Measurements from ENCODE around the gene CYP2W1. TPM values are rescaled to one million over a fixed set of nuclear protein-coding genes. Genes with fewer than 3 reads are reported as not detected.

The CYP2W1 gene
- total and polyA plus RNA-seq, 3 experiments from 2014 or later = not detected

GRCh38 chr7:1022801-1023465 is 40.0 kb downstream of the CYP2W1 start:
- H3K27ac Mint-ChIP-seq = no peak overlapping the region
- H3K36me3 ChIP-seq (ENCODE audit: insufficient read depth, low read length) = no peaks in the 10 kb centered on the region
- H3K27me3 ChIP-seq (ENCODE audit: insufficient read depth, low read length, poor library complexity, severe bottlenecking) = no peaks in the 10 kb centered on the region
- H3K36me3 Mint-ChIP-seq = peaks cover 2 to 46% (median 20%) of the 10 kb centered on the region in 3 donors
- no peak for DNase-seq
- no peaks in the 10 kb centered on the region for H3K4me1 ChIP-seq (ENCODE audit: insufficient read depth, low read length)
- no peak overlapping the region for H3K27ac ChIP-seq (ENCODE audit: low read depth, low read length)
- peaks cover 5 to 9% (median 5%) of the 10 kb centered on the region in 5 donors for H3K9me3 Mint-ChIP-seq
- H3K9me3 ChIP-seq (ENCODE audit: low read length) = peaks cover 3% of the 10 kb centered on the region
- CTCF ChIA-PET = interaction anchor here (1.7 kb wide), 1 partner anchor 30 kb away, joined by 5 read pairs; no protein-coding TSS in a partner anchor
- no peak overlapping the region for H3K4me3 ChIP-seq (ENCODE audit: low read length)
- POLR2A ChIA-PET = no interaction called here
- peaks cover 12 to 42% (median 22%) of the 10 kb centered on the region in 3 donors for H3K4me1 Mint-ChIP-seq
- H3K27me3 Mint-ChIP-seq = peaks cover 0 to 2% of the 10 kb centered on the region in 2 donors
- no peak overlapping the region for H3K4me3 Mint-ChIP-seq

GRCh38 chr7:1024331-1024841 is 41.4 kb downstream of the CYP2W1 start:
- ChIA-PET CTCF (interaction anchor here (0.8 to 1.2 kb wide), 2 partner anchors 41 to 42 kb away, joined by 3 to 4 read pairs; no protein-coding TSS in a partner anchor), POLR2A (interaction anchor here (1.5 kb wide), 1 partner anchor 20 kb away, joined by 6 read pairs; the partner anchor contains the start of gene GPR146)
- H3K4me3 Mint-ChIP-seq = peak overlapping the region in 2 of 7 donors; percentile 70 to 81
- peaks cover 0 to 2% of the 10 kb centered on the region in 2 donors for H3K27me3 Mint-ChIP-seq
- H3K27ac ChIP-seq (ENCODE audit: low read depth, low read length) = no peak overlapping the region
- no peak for DNase-seq
- no peak overlapping the region for H3K27ac Mint-ChIP-seq
- H3K4me3 ChIP-seq (ENCODE audit: low read length) = no peak overlapping the region
- peaks cover 3% of the 10 kb centered on the region for H3K9me3 ChIP-seq (ENCODE audit: low read length)
- H3K4me1 Mint-ChIP-seq = peaks cover 12 to 42% (median 23%) of the 10 kb centered on the region in 3 donors
- H3K36me3 Mint-ChIP-seq = peaks cover 2 to 38% (median 17%) of the 10 kb centered on the region in 3 donors
- no peaks in the 10 kb centered on the region for H3K36me3 ChIP-seq (ENCODE audit: insufficient read depth, low read length)
- H3K9me3 Mint-ChIP-seq = peaks cover 5 to 9% (median 5%) of the 10 kb centered on the region in 5 donors
- peaks cover 8% of the 10 kb centered on the region for H3K4me1 ChIP-seq (ENCODE audit: insufficient read depth, low read length)
- no peaks in the 10 kb centered on the region for H3K27me3 ChIP-seq (ENCODE audit: insufficient read depth, low read length, poor library complexity, severe bottlenecking)

GRCh38 chr7:1024876-1025742 is 42.1 kb downstream of the CYP2W1 start:
- Mint-ChIP-seq H3K4me1 (peaks cover 14 to 47% (median 27%) of the 10 kb centered on the region in 3 donors), H3K9me3 (peaks cover 5 to 9% (median 5%) of the 10 kb centered on the region in 5 donors), H3K27me3 (peaks cover 0 to 4% of the 10 kb centered on the region in 2 donors), H3K27ac (peak overlapping the region in 1 of 8 donors; percentile 56), H3K36me3 (peaks cover 2 to 38% (median 17%) of the 10 kb centered on the region in 3 donors), H3K4me3 (peak overlapping the region in 4 of 7 donors; percentile 22 to 81 (median 44))
- no peaks in the 10 kb centered on the region for H3K27me3 ChIP-seq (ENCODE audit: insufficient read depth, low read length, poor library complexity, severe bottlenecking)
- no peak overlapping the region for H3K4me3 ChIP-seq (ENCODE audit: low read length)
- H3K4me1 ChIP-seq (ENCODE audit: insufficient read depth, low read length) = peaks cover 15% of the 10 kb centered on the region
- H3K9me3 ChIP-seq (ENCODE audit: low read length) = peaks cover 3% of the 10 kb centered on the region
- ChIA-PET POLR2A (interaction anchor here (1.5 kb wide), 1 partner anchor 20 kb away, joined by 6 read pairs; the partner anchor contains the start of gene GPR146), CTCF (interaction anchor here (1.0 to 2.5 kb wide), 5 partner anchors 20 to 41 kb away, joined by 3 to 15 read pairs (median 4); partner anchors contain the start of gene GPR146)
- no peak overlapping the region for H3K27ac ChIP-seq (ENCODE audit: low read depth, low read length)
- DNase-seq = no peak
- H3K36me3 ChIP-seq (ENCODE audit: insufficient read depth, low read length) = no peaks in the 10 kb centered on the region

GRCh38 chr7:1025743-1026581 is 43.0 kb downstream of the CYP2W1 start:
- Mint-ChIP-seq H3K9me3 (peaks cover 5 to 9% (median 5%) of the 10 kb centered on the region in 5 donors), H3K36me3 (peaks cover 2 to 34% (median 17%) of the 10 kb centered on the region in 3 donors), H3K27ac (peak overlapping the region in 3 of 8 donors; percentile 12 to 84 (median 29)), H3K4me3 (peak overlapping the region in 5 of 7 donors; percentile 33 to 83 (median 78)), H3K27me3 (peaks cover 0 to 4% of the 10 kb centered on the region in 2 donors), H3K4me1 (peaks cover 16 to 53% (median 28%) of the 10 kb centered on the region in 3 donors)
- no peak for DNase-seq
- Histone ChIP-seq H3K9me3 (ENCODE audit: low read length) (peaks cover 3% of the 10 kb centered on the region), H3K4me1 (ENCODE audit: insufficient read depth, low read length) (peaks cover 15% of the 10 kb centered on the region), H3K36me3 (ENCODE audit: insufficient read depth, low read length) (no peaks in the 10 kb centered on the region), H3K27ac (ENCODE audit: low read depth, low read length) (no peak overlapping the region), H3K27me3 (ENCODE audit: insufficient read depth, low read length, poor library complexity, severe bottlenecking) (no peaks in the 10 kb centered on the region), H3K4me3 (ENCODE audit: low read length) (no peak overlapping the region)
- ChIA-PET POLR2A (interaction anchor here (1.5 kb wide), 1 partner anchor 19 kb away, joined by 6 read pairs; the partner anchor contains the start of gene GPR146), CTCF (interaction anchor here (1.0 to 2.5 kb wide), 4 partner anchors 19 to 40 kb away, joined by 3 to 15 read pairs (median 5); partner anchors contain the start of gene GPR146)

- Mint-ChIP-seq H3K9me3 (peaks cover 2 to 5% (median 5%) of the 10 kb centered on the region in 5 donors), H3K4me1 (peaks cover 16 to 52% (median 28%) of the 10 kb centered on the region in 3 donors), H3K27me3 (peaks cover 0 to 4% of the 10 kb centered on the region in 2 donors), H3K36me3 (peaks cover 2 to 28% (median 9%) of the 10 kb centered on the region in 3 donors), H3K27ac (peak overlapping the region in 7 of 8 donors; percentile 12 to 84 (median 66)), H3K4me3 (peak overlapping the region; percentile 72 to 83 (median 78))
- no peaks in the 10 kb centered on the region for H3K27me3 ChIP-seq (ENCODE audit: insufficient read depth, low read length, poor library complexity, severe bottlenecking)
- H3K4me1 ChIP-seq (ENCODE audit: insufficient read depth, low read length) = peaks cover 15% of the 10 kb centered on the region
- H3K4me3 ChIP-seq (ENCODE audit: low read length) = no peak overlapping the region
- no peaks in the 10 kb centered on the region for H3K36me3 ChIP-seq (ENCODE audit: insufficient read depth, low read length)
- POLR2A ChIA-PET = no interaction called here
- DNase-seq = no peak
- H3K9me3 ChIP-seq (ENCODE audit: low read length) = no peaks in the 10 kb centered on the region
- CTCF ChIA-PET = interaction anchor here (1.0 to 2.5 kb wide), 4 partner anchors 8 to 34 kb away, joined by 4 to 15 read pairs (median 6); partner anchors contain the start of gene GPR146
- H3K27ac ChIP-seq (ENCODE audit: low read depth, low read length) = no peak overlapping the region
These were observed 43.8 kb downstream of the CYP2W1 start for GRCh38 chr7:1026721-1027161.

GRCh38 chr7:1027242-1028043 is 44.5 kb downstream of the CYP2W1 start:
- Mint-ChIP-seq H3K9me3 (peaks cover 1 to 5% (median 2%) of the 10 kb centered on the region in 5 donors), H3K27me3 (peaks cover 0 to 4% of the 10 kb centered on the region in 2 donors), H3K4me1 (peaks cover 16 to 52% (median 28%) of the 10 kb centered on the region in 3 donors), H3K36me3 (peaks cover 2 to 25% (median 4%) of the 10 kb centered on the region in 3 donors), H3K4me3 (peak overlapping the region; percentile 72 to 83 (median 78)), H3K27ac (peak overlapping the region; percentile 32 to 84 (median 78))
- peak overlapping the region; percentile 87 for H3K27ac ChIP-seq (ENCODE audit: low read depth, low read length)
- ChIA-PET CTCF (interaction anchor here (1.0 to 2.5 kb wide), 4 partner anchors 9 to 34 kb away, joined by 4 to 15 read pairs (median 4); partner anchors contain the start of gene GPR146), POLR2A (interaction anchor here (1.0 kb wide), 1 partner anchor 17 kb away, joined by 3 read pairs; the partner anchor contains the start of gene GPR146)
- peaks cover 15% of the 10 kb centered on the region for H3K4me1 ChIP-seq (ENCODE audit: insufficient read depth, low read length)
- H3K27me3 ChIP-seq (ENCODE audit: insufficient read depth, low read length, poor library complexity, severe bottlenecking) = no peaks in the 10 kb centered on the region
- H3K4me3 ChIP-seq (ENCODE audit: low read length) = peak overlapping the region; percentile 69
- no peak for DNase-seq
- H3K36me3 ChIP-seq (ENCODE audit: insufficient read depth, low read length) = no peaks in the 10 kb centered on the region
- H3K9me3 ChIP-seq (ENCODE audit: low read length) = no peaks in the 10 kb centered on the region

Measured in CD8-positive, alpha-beta memory T cell (primary cell).